Measurements from ENCODE around the gene EHD4.

DNA sequence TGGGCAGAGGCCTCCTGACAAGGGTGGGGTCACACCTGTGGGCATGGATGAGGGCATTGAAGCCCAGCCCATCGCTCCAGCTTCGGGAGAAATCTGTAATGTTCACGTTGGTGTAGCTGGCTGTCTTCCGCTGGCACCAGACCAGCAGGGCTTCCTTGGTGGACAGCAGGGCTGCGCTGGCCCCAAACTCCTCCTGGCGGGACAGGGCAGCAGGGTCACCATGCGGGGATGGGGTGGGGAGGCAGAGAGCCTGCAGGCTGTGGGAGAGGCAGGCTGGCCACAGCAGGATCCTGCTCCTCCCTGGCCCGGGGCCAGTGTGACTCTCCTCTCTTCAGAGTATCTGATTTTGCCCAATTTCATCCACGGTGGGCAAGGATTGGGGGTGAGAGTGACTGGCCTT lies 84.5 kb downstream of the EHD4 start:
- TF ChIP-seq, protein P1, sequence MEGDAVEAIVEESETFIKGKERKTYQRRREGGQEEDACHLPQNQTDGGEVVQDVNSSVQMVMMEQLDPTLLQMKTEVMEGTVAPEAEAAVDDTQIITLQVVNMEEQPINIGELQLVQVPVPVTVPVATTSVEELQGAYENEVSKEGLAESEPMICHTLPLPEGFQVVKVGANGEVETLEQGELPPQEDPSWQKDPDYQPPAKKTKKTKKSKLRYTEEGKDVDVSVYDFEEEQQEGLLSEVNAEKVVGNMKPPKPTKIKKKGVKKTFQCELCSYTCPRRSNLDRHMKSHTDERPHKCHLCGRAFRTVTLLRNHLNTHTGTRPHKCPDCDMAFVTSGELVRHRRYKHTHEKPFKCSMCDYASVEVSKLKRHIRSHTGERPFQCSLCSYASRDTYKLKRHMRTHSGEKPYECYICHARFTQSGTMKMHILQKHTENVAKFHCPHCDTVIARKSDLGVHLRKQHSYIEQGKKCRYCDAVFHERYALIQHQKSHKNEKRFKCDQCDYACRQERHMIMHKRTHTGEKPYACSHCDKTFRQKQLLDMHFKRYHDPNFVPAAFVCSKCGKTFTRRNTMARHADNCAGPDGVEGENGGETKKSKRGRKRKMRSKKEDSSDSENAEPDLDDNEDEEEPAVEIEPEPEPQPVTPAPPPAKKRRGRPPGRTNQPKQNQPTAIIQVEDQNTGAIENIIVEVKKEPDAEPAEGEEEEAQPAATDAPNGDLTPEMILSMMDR (IDR thresholded peaks at IDR 0.05) = no peak
- TF ChIP-seq POLR2A (IDR thresholded peaks at IDR 0.05) (no peak), EP300 (IDR thresholded peaks at IDR 0.05) (no peak)

Data from gastroesophageal sphincter (tissue), 3 donors.